ENCODE measurements around the gene SFXN5. TPM values are rescaled to one million over a fixed set of nuclear protein-coding genes. Genes with fewer than 3 reads are reported as not detected.
A peak's percentile ranks its signal among the peaks of the same experiment; 100 is the strongest.

The SFXN5 gene
- total and polyA plus RNA-seq, 4 donors = 6.3 to 20.7 (median 14.8) TPM

- H3K27me3 ChIP-seq (ENCODE audit: control insufficient read depth in 1 of 2, insufficient read depth in 2 of 2, low read length in 1 of 2) = no peaks in the 10 kb centered on the region
- WGBS, 2 donors = 89 to 94% methylated on average over 8 of the region's 8 CpGs
- ATAC-seq (ENCODE audit: low FRiP score) (no peak), DNase-seq (no peak)
- no peak overlapping the region for H3K4me3 ChIP-seq (ENCODE audit: low read length in 2 of 2)
- intact Hi-C loops (cut with DNase I) = no loop called here
- no peaks in the 10 kb centered on the region for H3K36me3 ChIP-seq (ENCODE audit: control insufficient read depth in 1 of 2, insufficient read depth in 2 of 2, low read length in 1 of 2)
- H3K9me3 ChIP-seq (ENCODE audit: control insufficient read depth, low read length) = no peaks in the 10 kb centered on the region
- no peaks in the 10 kb centered on the region for H3K4me1 ChIP-seq (ENCODE audit: control insufficient read depth in 1 of 2, insufficient read depth in 2 of 2, low read length in 2 of 2)
- no peak overlapping the region for H3K27ac ChIP-seq (ENCODE audit: low read depth in 1 of 2, low read length in 2 of 2)
Observed at GRCh38 chr2:72968286-72968685, 103.2 kb downstream of the SFXN5 start.

DNA sequence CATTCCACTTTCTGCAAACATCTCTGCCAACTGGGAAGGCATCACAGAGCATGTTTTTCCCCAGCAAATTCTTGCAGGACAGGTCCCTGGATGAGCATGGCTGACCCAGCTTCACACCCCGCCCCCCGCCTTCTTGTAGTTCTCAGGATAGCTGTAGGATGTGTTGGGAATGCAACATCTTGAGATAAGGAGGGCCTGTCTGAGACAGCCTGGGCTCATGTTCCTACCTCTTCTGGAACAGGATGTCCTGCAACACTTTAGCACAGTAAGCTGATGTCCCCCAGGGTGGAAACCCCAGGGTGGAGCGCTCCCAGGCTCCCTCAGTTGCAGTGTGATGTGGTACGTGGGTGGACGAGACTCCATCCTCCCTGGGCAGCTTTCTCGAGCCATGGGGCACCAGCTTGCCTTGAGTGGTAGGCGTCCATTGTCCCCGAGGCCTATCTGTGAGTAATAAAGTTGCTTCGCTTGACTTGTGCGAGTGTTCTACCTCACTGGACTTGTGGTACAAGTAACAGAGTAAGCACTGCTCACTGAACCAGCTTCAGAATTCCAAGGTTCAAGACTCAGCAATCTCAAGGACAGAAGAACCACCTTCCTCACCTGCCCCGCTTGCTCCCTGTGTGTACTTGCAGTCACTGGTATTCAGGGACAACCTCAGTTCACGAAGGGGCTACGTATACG, 105.6 kb downstream of the SFXN5 start:
- Histone ChIP-seq H3K9me3 (ENCODE audit: control insufficient read depth, low read length) (no peaks in the 10 kb centered on the region), H3K4me3 (ENCODE audit: low read length in 2 of 2) (no peak overlapping the region), H3K36me3 (ENCODE audit: control insufficient read depth in 1 of 2, insufficient read depth in 2 of 2, low read length in 1 of 2) (no peaks in the 10 kb centered on the region), H3K27me3 (ENCODE audit: control insufficient read depth in 1 of 2, insufficient read depth in 2 of 2, low read length in 1 of 2) (no peaks in the 10 kb centered on the region), H3K4me1 (ENCODE audit: control insufficient read depth in 1 of 2, insufficient read depth in 2 of 2, low read length in 2 of 2) (no peaks in the 10 kb centered on the region), H3K27ac (ENCODE audit: low read depth in 1 of 2, low read length in 2 of 2) (no peak overlapping the region)
- intact Hi-C loops (cut with DNase I) = no loop called here
- ATAC-seq (ENCODE audit: low FRiP score) (no peak), DNase-seq (peak in 1 of 2 donors; percentile 9)
- 95 to 96% methylated on average over 14 of the region's 14 CpGs for WGBS, 2 donors

- Histone ChIP-seq H3K27ac (ENCODE audit: low read depth in 1 of 2, low read length in 2 of 2) (no peak overlapping the region), H3K36me3 (ENCODE audit: control insufficient read depth in 1 of 2, insufficient read depth in 2 of 2, low read length in 1 of 2) (no peaks in the 10 kb centered on the region), H3K4me1 (ENCODE audit: control insufficient read depth in 1 of 2, insufficient read depth in 2 of 2, low read length in 2 of 2) (no peaks in the 10 kb centered on the region), H3K27me3 (ENCODE audit: control insufficient read depth in 1 of 2, insufficient read depth in 2 of 2, low read length in 1 of 2) (no peaks in the 10 kb centered on the region), H3K9me3 (ENCODE audit: control insufficient read depth, low read length) (no peaks in the 10 kb centered on the region), H3K4me3 (ENCODE audit: low read length in 2 of 2) (no peak overlapping the region)
- no peak for DNase-seq
- WGBS, 2 donors = 82 to 85% methylated on average over 12 of the region's 12 CpGs
- no peak for ATAC-seq (ENCODE audit: low FRiP score)
- intact Hi-C loops (cut with DNase I) = no loop called here
Observed at GRCh38 chr2:72965016-72965415, 106.5 kb downstream of the SFXN5 start.

GRCh38 chr2:72964146-72964525, 107.4 kb downstream of the SFXN5 start:
- ATAC-seq (ENCODE audit: low FRiP score) = no peak
- intact Hi-C loops (cut with DNase I) = no loop called here
- Histone ChIP-seq H3K9me3 (ENCODE audit: control insufficient read depth, low read length) (no peaks in the 10 kb centered on the region), H3K4me3 (ENCODE audit: low read length in 2 of 2) (no peak overlapping the region), H3K4me1 (ENCODE audit: control insufficient read depth in 1 of 2, insufficient read depth in 2 of 2, low read length in 2 of 2) (no peaks in the 10 kb centered on the region), H3K27ac (ENCODE audit: low read depth in 1 of 2, low read length in 2 of 2) (no peak overlapping the region), H3K27me3 (ENCODE audit: control insufficient read depth in 1 of 2, insufficient read depth in 2 of 2, low read length in 1 of 2) (no peaks in the 10 kb centered on the region), H3K36me3 (ENCODE audit: control insufficient read depth in 1 of 2, insufficient read depth in 2 of 2, low read length in 1 of 2) (no peaks in the 10 kb centered on the region)
- 93 to 94% methylated on average over 6 of the region's 6 CpGs for WGBS, 2 donors
- no peak for DNase-seq

GRCh38 chr2:72963423-72964145, 107.9 kb downstream of the SFXN5 start:
- Histone ChIP-seq H3K9me3 (ENCODE audit: control insufficient read depth, low read length) (no peaks in the 10 kb centered on the region), H3K36me3 (ENCODE audit: control insufficient read depth in 1 of 2, insufficient read depth in 2 of 2, low read length in 1 of 2) (no peaks in the 10 kb centered on the region), H3K4me1 (ENCODE audit: control insufficient read depth in 1 of 2, insufficient read depth in 2 of 2, low read length in 2 of 2) (no peaks in the 10 kb centered on the region), H3K27ac (ENCODE audit: low read depth in 1 of 2, low read length in 2 of 2) (no peak overlapping the region), H3K27me3 (ENCODE audit: control insufficient read depth in 1 of 2, insufficient read depth in 2 of 2, low read length in 1 of 2) (no peaks in the 10 kb centered on the region), H3K4me3 (ENCODE audit: low read length in 2 of 2) (no peak overlapping the region)
- ATAC-seq (ENCODE audit: low FRiP score) = no peak
- DNase-seq = no peak
- WGBS, 2 donors = 84% methylated on average over 10 of the region's 10 CpGs
- intact Hi-C loops (cut with DNase I) = no loop called here

DNA sequence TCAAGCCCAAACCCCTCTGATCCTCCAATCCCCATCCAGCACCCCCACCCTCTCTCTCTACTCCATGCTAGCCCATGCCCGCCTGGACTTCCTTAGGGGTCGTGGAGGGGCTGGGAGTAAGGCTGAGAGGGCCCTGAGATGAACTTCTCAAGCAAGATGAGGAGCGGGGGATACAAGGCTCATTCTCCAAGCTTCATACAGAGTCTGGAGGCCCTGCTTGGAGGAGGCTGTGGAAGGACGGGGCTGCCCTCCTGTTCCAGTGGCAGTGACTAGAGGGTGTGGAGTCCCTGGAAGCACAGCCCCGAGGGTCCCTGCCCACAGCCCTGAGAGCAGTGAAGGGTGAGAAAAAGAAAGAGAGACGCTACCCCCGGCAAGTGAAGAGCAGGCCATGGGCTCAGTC, 108.6 kb downstream of the SFXN5 start:
- Histone ChIP-seq H3K4me1 (ENCODE audit: control insufficient read depth in 1 of 2, insufficient read depth in 2 of 2, low read length in 2 of 2) (no peaks in the 10 kb centered on the region), H3K27ac (ENCODE audit: low read depth in 1 of 2, low read length in 2 of 2) (no peak overlapping the region), H3K27me3 (ENCODE audit: control insufficient read depth in 1 of 2, insufficient read depth in 2 of 2, low read length in 1 of 2) (no peaks in the 10 kb centered on the region), H3K36me3 (ENCODE audit: control insufficient read depth in 1 of 2, insufficient read depth in 2 of 2, low read length in 1 of 2) (no peaks in the 10 kb centered on the region), H3K4me3 (ENCODE audit: low read length in 2 of 2) (no peak overlapping the region), H3K9me3 (ENCODE audit: control insufficient read depth, low read length) (no peaks in the 10 kb centered on the region)
- DNase-seq (no peak), ATAC-seq (ENCODE audit: low FRiP score) (no peak)
- intact Hi-C loops (cut with DNase I) = no loop called here
- WGBS, 2 donors = 80 to 81% methylated on average over 7 of the region's 7 CpGs

DNA sequence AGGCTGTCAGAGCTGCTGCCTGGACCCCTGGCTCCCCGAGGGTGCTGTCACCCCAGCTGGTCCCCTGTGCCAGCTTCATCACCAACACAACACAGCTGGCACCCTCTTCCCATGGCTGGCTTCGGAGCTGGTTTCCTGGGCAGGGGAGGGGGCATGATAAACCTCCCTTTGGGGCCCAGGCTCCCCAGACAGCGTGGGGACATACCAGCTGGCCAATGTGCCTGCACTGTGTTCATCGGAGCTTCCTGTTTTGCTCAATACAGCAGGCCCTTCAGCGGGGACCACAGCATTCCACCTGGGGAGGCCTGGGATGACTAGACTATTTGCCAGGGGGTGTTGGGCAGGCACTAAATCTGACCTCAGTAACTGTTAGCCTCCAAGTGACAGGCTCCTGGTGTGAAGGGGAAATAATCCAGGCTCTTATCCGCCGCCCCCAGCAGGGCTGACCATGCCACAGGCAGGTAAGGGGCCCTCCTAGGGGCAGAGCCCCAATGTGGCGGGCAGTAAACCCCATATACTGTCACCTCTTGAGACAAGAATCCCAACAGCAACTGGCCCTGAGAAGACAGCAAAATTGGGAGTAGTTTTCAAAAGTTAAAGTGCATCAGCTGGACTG, 109.6 kb downstream of the SFXN5 start:
- 87 to 89% methylated on average over 8 of the region's 8 CpGs for WGBS, 2 donors
- no peaks in the 10 kb centered on the region for H3K9me3 ChIP-seq (ENCODE audit: control insufficient read depth, low read length)
- H3K27ac ChIP-seq (ENCODE audit: low read depth in 1 of 2, low read length in 2 of 2) = no peak overlapping the region
- ATAC-seq (ENCODE audit: low FRiP score) (no peak), DNase-seq (no peak)
- H3K36me3 ChIP-seq (ENCODE audit: control insufficient read depth in 1 of 2, insufficient read depth in 2 of 2, low read length in 1 of 2) = no peaks in the 10 kb centered on the region
- intact Hi-C loops (cut with DNase I) = no loop called here
- no peak overlapping the region for H3K4me3 ChIP-seq (ENCODE audit: low read length in 2 of 2)
- H3K4me1 ChIP-seq (ENCODE audit: control insufficient read depth in 1 of 2, insufficient read depth in 2 of 2, low read length in 2 of 2) = no peaks in the 10 kb centered on the region
- no peaks in the 10 kb centered on the region for H3K27me3 ChIP-seq (ENCODE audit: control insufficient read depth in 1 of 2, insufficient read depth in 2 of 2, low read length in 1 of 2)

DNA sequence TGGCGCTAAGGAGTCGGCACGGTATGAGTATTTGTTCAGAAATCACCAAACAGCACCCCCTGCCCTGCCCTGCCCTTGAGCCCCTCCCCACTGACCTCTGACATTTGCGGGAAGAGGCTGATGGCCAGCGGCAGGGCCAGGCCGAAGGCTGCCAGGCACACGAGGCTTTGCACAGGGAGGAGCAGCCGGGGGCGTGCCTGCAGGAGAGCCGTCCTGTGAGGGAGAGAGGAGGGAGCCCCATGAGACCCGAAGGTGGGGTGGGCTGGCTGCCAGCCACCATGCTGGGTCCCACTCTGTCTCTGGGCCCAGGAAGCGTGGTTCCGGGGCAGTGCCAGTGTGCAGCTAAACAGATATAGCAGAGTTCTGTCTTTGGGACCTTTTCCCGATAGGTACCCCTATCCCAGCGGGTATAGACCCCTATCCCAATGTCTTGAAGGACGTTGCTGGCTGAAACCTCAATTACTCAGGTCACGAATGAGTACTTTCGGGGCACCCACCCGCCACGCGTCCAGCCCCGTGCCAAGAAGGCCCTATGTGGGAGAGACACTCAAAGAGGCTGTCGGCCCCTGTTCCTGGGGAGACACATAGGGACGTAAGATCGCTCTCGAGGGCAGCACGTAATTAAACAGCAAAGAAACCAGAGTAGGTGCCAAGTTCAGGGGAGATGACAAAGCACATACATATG, 110.3 kb downstream of the SFXN5 start:
- 90 to 91% methylated on average over 27 of the region's 27 CpGs for WGBS, 2 donors
- intact Hi-C loops (cut with DNase I) = no loop called here
- H3K36me3 ChIP-seq (ENCODE audit: control insufficient read depth in 1 of 2, insufficient read depth in 2 of 2, low read length in 1 of 2) = no peaks in the 10 kb centered on the region
- no peaks in the 10 kb centered on the region for H3K27me3 ChIP-seq (ENCODE audit: control insufficient read depth in 1 of 2, insufficient read depth in 2 of 2, low read length in 1 of 2)
- no peaks in the 10 kb centered on the region for H3K4me1 ChIP-seq (ENCODE audit: control insufficient read depth in 1 of 2, insufficient read depth in 2 of 2, low read length in 2 of 2)
- no peak overlapping the region for H3K27ac ChIP-seq (ENCODE audit: low read depth in 1 of 2, low read length in 2 of 2)
- H3K9me3 ChIP-seq (ENCODE audit: control insufficient read depth, low read length) = no peaks in the 10 kb centered on the region
- DNase-seq (no peak), ATAC-seq (ENCODE audit: low FRiP score) (no peak)
- H3K4me3 ChIP-seq (ENCODE audit: low read length in 2 of 2) = no peak overlapping the region
